GM18508 (cell line): ENCODE results near the gene COBL.

Experiments used
- ATAC-seq: cut with Tn5 transposase; IDR thresholded peaks from one replicate; pipeline ENCODE4 v1.9.1; 2021; ENCODE audit warnings: moderate number of reproducible peaks; ENCODE audit not compliant: insufficient read depth, unreplicated experiment

Gene COBL

GRCh38 chr7:51019891-51020870 lies 296.4 kb downstream of the COBL start:
- ATAC-seq = no peak

GRCh38 chr7:51019191-51019844 lies 297.3 kb downstream of the COBL start:
- ATAC-seq = no peak

GRCh38 chr7:51017576-51018535 lies 298.8 kb downstream of the COBL start:
- ATAC-seq = no peak

GRCh38 chr7:51016546-51016945 lies 300.1 kb downstream of the COBL start:
- no peak for ATAC-seq

- no peak for ATAC-seq
Observed at GRCh38 chr7:51015581-51015980, 301.0 kb downstream of the COBL start.

GRCh38 chr7:51014811-51015210 lies 301.8 kb downstream of the COBL start:
- ATAC-seq = no peak

- no peak for ATAC-seq
Observed at GRCh38 chr7:51013861-51014511, 302.6 kb downstream of the COBL start.

GRCh38 chr7:51013218-51013786 lies 303.3 kb downstream of the COBL start:
- ATAC-seq = no peak

- no peak for ATAC-seq
Observed at GRCh38 chr7:51012569-51013217, 303.9 kb downstream of the COBL start.

GRCh38 chr7:51011710-51012350 lies 304.8 kb downstream of the COBL start:
- no peak for ATAC-seq

- ATAC-seq = no peak
Observed at GRCh38 chr7:51010534-51010933, 306.1 kb downstream of the COBL start.

- ATAC-seq = no peak
Observed at GRCh38 chr7:51009716-51010496, 306.7 kb downstream of the COBL start.

GRCh38 chr7:51007551-51008505 lies 308.8 kb downstream of the COBL start:
- no peak for ATAC-seq

GRCh38 chr7:51006483-51007235 lies 309.9 kb downstream of the COBL start:
- no peak for ATAC-seq

GRCh38 chr7:51005074-51005473 lies 311.5 kb downstream of the COBL start:
- ATAC-seq = no peak

GRCh38 chr7:51000956-51001355 lies 315.7 kb downstream of the COBL start:
- no peak for ATAC-seq
